ENCODE data around the gene NCOA7. TPM values are rescaled to one million over a fixed set of nuclear protein-coding genes. Genes with fewer than 3 reads are reported as not detected.

The NCOA7 gene
- total RNA-seq, 1 experiment from 2014 or later, result 13.8 TPM

DNA sequence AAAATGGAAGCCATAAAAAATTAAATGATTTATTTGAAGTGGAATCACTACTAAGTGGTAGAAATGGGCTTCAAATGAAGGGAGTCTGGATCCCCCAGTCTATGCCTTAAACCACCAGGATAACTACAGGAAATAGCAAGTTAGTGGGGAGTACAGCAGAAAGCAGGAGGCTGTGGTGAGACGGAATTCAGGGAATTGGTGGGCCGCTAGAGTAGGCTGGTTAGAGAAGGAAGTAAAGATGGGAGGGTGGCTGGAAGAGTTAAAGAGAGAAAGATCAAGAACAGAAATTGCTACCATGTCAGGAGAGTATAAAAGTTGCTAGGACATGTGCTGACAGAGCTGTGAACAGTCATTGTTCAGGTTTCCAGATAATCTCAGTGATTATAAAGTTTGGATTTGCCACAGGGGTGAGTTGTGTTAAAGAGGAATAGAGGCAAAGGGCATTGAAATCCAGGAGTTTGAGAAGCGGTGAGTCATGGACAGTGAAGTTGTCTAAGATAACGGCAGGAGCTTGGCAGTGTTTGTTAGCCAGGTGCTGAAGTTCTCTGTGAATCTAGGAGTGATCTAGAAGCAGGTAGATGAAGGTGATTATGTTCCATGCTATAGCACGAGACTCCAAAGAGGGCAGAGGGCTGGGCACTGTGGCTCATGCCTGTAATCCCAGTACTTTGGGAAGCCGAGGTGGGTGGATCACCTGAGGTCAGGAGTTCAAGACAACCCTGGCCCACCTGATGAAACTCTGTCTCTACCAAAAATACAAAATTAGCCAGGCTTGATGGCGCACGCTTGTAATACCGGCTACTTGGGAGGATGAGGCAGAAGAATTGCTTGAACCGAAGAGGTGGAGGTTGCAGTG, 152.1 kb downstream of the NCOA7 start (continued):
- no peak for TF ChIP-seq RAD21 (IDR thresholded peaks at IDR 0.05; ENCODE audit: low read depth)

GRCh38 chr6:125943528-125944433, 153.0 kb downstream of the NCOA7 start:
- H3K27me3 ChIP-seq (ENCODE audit: insufficient read depth, low read length), result no peaks in the 10 kb centered on the region
- no peak overlapping the region for H3K4me2 ChIP-seq (ENCODE audit: low read length)
- no peaks in the 10 kb centered on the region for H3K36me3 ChIP-seq (ENCODE audit: control insufficient read depth in 1 of 2, insufficient read depth in 2 of 2, low read length in 2 of 2)
- H3K4me3 ChIP-seq (replicated peaks in 1 of 2; ENCODE audit: low read depth in 1 of 2, low read length in 2 of 2), result no peak overlapping the region
- intact Hi-C loops (cut with micrococcal nuclease), result no loop called here
- BruUV-seq (replicated peaks), result no TSS peak
- H2AFZ ChIP-seq (ENCODE audit: low read depth, low read length, poor library complexity, severe bottlenecking), result no peak overlapping the region
- no peaks in the 10 kb centered on the region for H3K9me2 ChIP-seq (ENCODE audit: insufficient read depth)
- H3K4me1 ChIP-seq (ENCODE audit: control insufficient read depth in 1 of 2, insufficient read depth in 2 of 2, low read length in 2 of 2), result peaks cover 6 to 7% of the 10 kb centered on the region in 2 experiments; a peak in 3 of 4 replicates
- CTCF ChIA-PET, result interaction anchor here (1.0 kb wide), 1 partner anchor 13 kb away, joined by 4 read pairs; the partner anchor contains the start of gene HINT3
- DNase-seq (ENCODE audit: low read depth, low spot score) (no peak), ATAC-seq (no peak)
- POLR2A ChIA-PET, result no interaction called here
- no peaks in the 10 kb centered on the region for H3K9me3 ChIP-seq (ENCODE audit: control insufficient read depth in 1 of 2, insufficient read depth in 1 of 2, low read depth in 1 of 2, low read length in 2 of 2)
- no peaks in the 10 kb centered on the region for H4K20me1 ChIP-seq (ENCODE audit: insufficient read depth)
- TF ChIP-seq EGR1 (IDR thresholded peaks at IDR 0.05; ENCODE audit: low read depth) (no peak), SRF (IDR thresholded peaks at IDR 0.05; ENCODE audit: low read depth) (no peak), ZFX (IDR thresholded peaks at IDR 0.05) (no peak), SIN3A (IDR thresholded peaks at IDR 0.05; ENCODE audit: low read depth) (no peak), POLR2AphosphoS5 (IDR thresholded peaks at IDR 0.05; ENCODE audit: low read depth, low read length) (no peak), ELF1 (IDR thresholded peaks at IDR 0.05; ENCODE audit: borderline replicate concordance, low read depth) (no peak), ZNF274 (IDR thresholded peaks at IDR 0.05; ENCODE audit: low read depth, low read length) (no peak), SP1 (IDR thresholded peaks at IDR 0.05; ENCODE audit: low read depth) (no peak), EZH2phosphoT487 (IDR thresholded peaks at IDR 0.05; ENCODE audit: borderline replicate concordance) (no peak), CBX3 (IDR thresholded peaks at IDR 0.05; ENCODE audit: low read depth) (no peak), MAX (IDR thresholded peaks at IDR 0.05) (no peak), YY1 (IDR thresholded peaks at IDR 0.05; ENCODE audit: extremely low read depth, insufficient replicate concordance, low read depth, low read length) (no peak), CEBPB (IDR thresholded peaks at IDR 0.05; ENCODE audit: low read depth) (no peak), RAD21 (IDR thresholded peaks at IDR 0.05; ENCODE audit: low read depth) (no peak), JUND (IDR thresholded peaks at IDR 0.05) (no peak), POLR2A (IDR thresholded peaks at IDR 0.05; ENCODE audit: borderline replicate concordance, extremely low read depth, insufficient read depth, insufficient read length) (no peak)
- TF ChIP-seq, protein P1, sequence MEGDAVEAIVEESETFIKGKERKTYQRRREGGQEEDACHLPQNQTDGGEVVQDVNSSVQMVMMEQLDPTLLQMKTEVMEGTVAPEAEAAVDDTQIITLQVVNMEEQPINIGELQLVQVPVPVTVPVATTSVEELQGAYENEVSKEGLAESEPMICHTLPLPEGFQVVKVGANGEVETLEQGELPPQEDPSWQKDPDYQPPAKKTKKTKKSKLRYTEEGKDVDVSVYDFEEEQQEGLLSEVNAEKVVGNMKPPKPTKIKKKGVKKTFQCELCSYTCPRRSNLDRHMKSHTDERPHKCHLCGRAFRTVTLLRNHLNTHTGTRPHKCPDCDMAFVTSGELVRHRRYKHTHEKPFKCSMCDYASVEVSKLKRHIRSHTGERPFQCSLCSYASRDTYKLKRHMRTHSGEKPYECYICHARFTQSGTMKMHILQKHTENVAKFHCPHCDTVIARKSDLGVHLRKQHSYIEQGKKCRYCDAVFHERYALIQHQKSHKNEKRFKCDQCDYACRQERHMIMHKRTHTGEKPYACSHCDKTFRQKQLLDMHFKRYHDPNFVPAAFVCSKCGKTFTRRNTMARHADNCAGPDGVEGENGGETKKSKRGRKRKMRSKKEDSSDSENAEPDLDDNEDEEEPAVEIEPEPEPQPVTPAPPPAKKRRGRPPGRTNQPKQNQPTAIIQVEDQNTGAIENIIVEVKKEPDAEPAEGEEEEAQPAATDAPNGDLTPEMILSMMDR (IDR thresholded peaks at IDR 0.05 in 2 of 3, conservative IDR thresholded peaks at IDR 0.05 in 1 of 3; ENCODE audit: borderline replicate concordance in 1 of 3, insufficient read depth in 1 of 3, low read depth in 2 of 3, low read length in 2 of 3), result no peak
- TF ChIP-seq, protein P2, sequence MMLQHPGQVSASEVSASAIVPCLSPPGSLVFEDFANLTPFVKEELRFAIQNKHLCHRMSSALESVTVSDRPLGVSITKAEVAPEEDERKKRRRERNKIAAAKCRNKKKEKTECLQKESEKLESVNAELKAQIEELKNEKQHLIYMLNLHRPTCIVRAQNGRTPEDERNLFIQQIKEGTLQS (IDR thresholded peaks at IDR 0.05), result no peak
- TF ChIP-seq, protein P3, sequence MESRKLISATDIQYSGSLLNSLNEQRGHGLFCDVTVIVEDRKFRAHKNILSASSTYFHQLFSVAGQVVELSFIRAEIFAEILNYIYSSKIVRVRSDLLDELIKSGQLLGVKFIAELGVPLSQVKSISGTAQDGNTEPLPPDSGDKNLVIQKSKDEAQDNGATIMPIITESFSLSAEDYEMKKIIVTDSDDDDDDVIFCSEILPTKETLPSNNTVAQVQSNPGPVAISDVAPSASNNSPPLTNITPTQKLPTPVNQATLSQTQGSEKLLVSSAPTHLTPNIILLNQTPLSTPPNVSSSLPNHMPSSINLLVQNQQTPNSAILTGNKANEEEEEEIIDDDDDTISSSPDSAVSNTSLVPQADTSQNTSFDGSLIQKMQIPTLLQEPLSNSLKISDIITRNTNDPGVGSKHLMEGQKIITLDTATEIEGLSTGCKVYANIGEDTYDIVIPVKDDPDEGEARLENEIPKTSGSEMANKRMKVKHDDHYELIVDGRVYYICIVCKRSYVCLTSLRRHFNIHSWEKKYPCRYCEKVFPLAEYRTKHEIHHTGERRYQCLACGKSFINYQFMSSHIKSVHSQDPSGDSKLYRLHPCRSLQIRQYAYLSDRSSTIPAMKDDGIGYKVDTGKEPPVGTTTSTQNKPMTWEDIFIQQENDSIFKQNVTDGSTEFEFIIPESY (IDR thresholded peaks at IDR 0.05; ENCODE audit: extremely low read depth, insufficient replicate concordance, low read length), result no peak
- no peak overlapping the region for H3K9ac ChIP-seq (ENCODE audit: low read length)
- H3K27ac ChIP-seq (ENCODE audit: low read depth, low read length), result no peak overlapping the region
- no peaks in the 10 kb centered on the region for H3K79me2 ChIP-seq (ENCODE audit: insufficient read depth, low read length)
- RAD21 ChIA-PET (ENCODE audit: low non-redundant PET in 1 of 2, low total read pairs in 2 of 2, uncharacterized antibody in 2 of 2, unreplicated experiment in 2 of 2), result no interaction called here
